Measurements from ENCODE around the gene MAGEF1. TPM values are rescaled to one million over a fixed set of nuclear protein-coding genes. Genes with fewer than 3 reads are reported as not detected.

MAGEF1 gene
- total RNA-seq, 2 donors from 2014 or later, result 7.4 to 7.8 TPM

DNA sequence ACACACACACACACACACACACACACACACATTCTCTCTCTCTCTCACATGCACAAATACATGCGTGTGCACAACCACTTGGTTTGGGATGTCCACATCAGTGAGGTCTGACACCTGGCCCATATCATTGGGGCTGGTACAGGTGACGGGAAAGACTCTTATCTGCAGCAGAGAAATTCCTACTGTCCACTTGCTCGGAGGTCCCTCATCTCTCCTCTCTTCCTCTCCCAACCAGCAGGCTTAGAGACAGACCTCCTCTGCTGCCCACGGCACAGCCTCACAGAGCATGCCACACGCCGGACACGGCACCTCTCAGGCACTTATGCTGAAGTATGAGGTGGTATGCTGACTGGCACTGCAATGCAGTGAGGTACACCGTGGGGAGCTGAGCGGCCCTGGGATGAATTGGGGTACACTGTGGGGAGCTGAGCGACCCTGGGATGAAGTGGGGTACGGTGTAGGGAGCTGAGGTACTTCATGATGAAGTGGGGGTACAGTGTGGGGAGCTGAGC is 41.7 kb downstream of the MAGEF1 start:
- H3K36me3 Mint-ChIP-seq, result no peaks in the 10 kb centered on the region
- H3K9me3 Mint-ChIP-seq, result no peaks in the 10 kb centered on the region
- no peak overlapping the region for H3K27ac Mint-ChIP-seq
- peak in 1 of 2 donors; percentile 22 for ATAC-seq
- H3K4me3 Mint-ChIP-seq, result no peak overlapping the region
- no peaks in the 10 kb centered on the region for H3K4me1 Mint-ChIP-seq (ENCODE audit: low read depth in 2 of 2)
- H3K27me3 Mint-ChIP-seq, result peaks cover 21 to 22% of the 10 kb centered on the region in 2 donors
- no peak for DNase-seq (ENCODE audit: low spot score)

DNA sequence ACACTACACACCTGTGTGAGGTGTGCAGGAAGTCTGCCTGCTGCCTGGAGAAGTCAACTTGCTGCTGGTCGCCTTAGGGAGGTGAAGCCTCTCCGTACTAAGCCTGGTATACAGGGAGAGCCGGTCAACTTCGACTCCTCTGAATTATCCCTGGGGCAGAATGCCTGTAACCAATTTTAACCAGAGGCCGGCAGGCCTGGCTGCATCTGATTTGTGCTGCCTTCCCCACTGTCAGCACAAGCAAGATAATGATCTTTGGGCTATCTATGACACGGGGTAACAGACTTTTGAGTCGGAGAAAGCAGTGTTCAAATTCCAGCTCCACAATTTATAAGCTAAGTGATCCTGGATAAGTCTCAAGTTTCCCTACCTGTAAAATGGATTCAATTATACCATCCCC is 42.3 kb downstream of the MAGEF1 start:
- no peaks in the 10 kb centered on the region for H3K4me1 Mint-ChIP-seq (ENCODE audit: low read depth in 2 of 2)
- peaks cover 19 to 21% of the 10 kb centered on the region in 2 donors for H3K27me3 Mint-ChIP-seq
- ATAC-seq, result peak in 1 of 2 donors; percentile 21

DNA sequence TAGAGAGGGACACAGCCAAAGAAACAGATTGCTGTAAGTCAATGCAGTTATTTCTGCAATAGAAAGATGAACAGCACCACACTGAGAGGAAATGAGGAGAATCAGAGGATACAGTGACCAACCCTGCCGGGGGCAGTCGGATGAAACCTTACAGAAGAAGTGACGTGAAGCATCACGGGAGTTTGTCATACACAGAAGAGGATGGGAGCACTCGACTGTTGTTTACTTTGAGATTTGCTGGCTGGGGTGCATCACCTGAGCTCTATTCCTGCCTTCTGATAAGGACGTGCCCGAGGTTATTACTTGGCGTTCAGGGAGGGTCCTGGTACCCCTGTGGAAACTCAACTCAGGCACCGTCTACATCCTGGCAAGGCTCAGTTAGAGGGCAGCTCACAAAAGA is 45.4 kb downstream of the MAGEF1 start:
- no peaks in the 10 kb centered on the region for H3K9me3 Mint-ChIP-seq
- ATAC-seq, result no peak
- no peak overlapping the region for H3K27ac Mint-ChIP-seq
- no peaks in the 10 kb centered on the region for H3K4me1 Mint-ChIP-seq (ENCODE audit: low read depth in 2 of 2)
- DNase-seq (ENCODE audit: low spot score), result no peak
- H3K4me3 Mint-ChIP-seq, result no peak overlapping the region
- peaks cover 19 to 21% of the 10 kb centered on the region in 2 donors for H3K27me3 Mint-ChIP-seq
- no peaks in the 10 kb centered on the region for H3K36me3 Mint-ChIP-seq

More for the DNA sequence above, 42.3 kb downstream of the MAGEF1 start:
- Mint-ChIP-seq H3K27ac (no peak overlapping the region), H3K4me3 (no peak overlapping the region), H3K9me3 (no peaks in the 10 kb centered on the region), H3K36me3 (no peaks in the 10 kb centered on the region)
- no peak for DNase-seq (ENCODE audit: low spot score)

DNA sequence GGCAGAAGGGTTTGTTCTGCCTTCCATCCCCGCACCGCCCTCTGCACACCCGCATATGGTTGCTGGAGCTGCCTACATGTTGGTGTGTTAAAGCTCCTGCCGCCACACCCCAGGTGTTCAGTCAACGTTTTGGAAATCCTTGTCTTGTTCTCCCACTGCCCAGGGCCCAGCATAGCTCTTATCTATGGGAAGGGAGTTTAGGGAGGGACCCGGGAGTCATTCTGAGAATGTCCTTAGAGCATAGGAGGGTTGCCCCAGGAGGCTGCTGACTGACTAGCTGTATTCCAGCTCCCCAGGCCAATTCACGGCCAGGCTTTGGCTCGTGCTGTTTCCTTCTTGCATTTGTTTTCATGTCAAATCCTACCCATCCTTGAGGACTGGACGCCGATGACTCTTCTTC is 46.8 kb downstream of the MAGEF1 start:
- DNase-seq (ENCODE audit: low spot score), result no peak
- ATAC-seq, result no peak
- H3K27ac Mint-ChIP-seq, result no peak overlapping the region
- H3K4me3 Mint-ChIP-seq, result no peak overlapping the region
- no peaks in the 10 kb centered on the region for H3K4me1 Mint-ChIP-seq (ENCODE audit: low read depth in 2 of 2)
- no peaks in the 10 kb centered on the region for H3K9me3 Mint-ChIP-seq
- no peaks in the 10 kb centered on the region for H3K36me3 Mint-ChIP-seq
- H3K27me3 Mint-ChIP-seq, result peaks cover 16 to 21% of the 10 kb centered on the region in 2 donors

DNA sequence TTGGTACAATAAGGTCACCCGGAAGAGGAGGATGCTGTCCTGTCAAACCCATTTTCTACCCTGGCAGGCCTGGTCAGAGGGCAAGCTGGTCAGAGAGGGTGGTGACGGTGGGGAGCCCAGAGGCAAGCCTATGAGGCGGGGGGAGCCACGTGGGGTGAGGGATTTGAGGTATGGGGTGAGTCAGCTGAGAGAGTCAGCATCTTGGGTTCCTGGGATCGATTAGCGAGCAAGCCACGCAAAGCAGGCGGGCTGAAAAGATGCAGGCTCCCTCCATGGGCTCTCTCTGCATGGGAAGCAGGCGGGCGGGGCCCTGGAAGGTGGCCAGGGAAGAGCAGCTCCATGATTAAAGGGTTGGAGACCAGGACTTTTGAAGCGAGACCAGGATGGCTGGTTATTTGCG is 48.1 kb downstream of the MAGEF1 start:
- no peak overlapping the region for H3K27ac Mint-ChIP-seq

DNA sequence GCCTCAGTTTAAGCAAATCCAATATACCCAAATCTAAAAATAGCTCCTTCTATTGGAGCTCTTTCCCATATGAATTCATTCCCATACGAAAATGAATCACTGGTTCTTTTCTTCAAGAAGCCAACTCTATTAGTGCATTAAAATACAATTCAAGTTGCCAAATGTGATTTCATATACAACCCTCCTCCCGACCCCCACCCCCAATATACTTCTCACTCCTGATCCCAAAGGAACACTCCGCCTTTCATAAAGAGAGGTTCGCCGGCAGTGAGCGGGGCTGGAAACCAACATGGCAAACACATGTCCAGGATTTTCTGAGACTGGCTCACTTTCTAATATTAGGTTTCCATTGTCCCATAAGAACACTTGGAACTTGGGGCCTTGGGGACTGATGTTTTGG is 48.5 kb downstream of the MAGEF1 start:
- H3K27me3 Mint-ChIP-seq, result peaks cover 13 to 21% of the 10 kb centered on the region in 2 donors
- no peaks in the 10 kb centered on the region for H3K9me3 Mint-ChIP-seq
- H3K27ac Mint-ChIP-seq, result no peak overlapping the region
- DNase-seq (ENCODE audit: low spot score) (no peak), ATAC-seq (no peak)
- no peak overlapping the region for H3K4me3 Mint-ChIP-seq
- no peaks in the 10 kb centered on the region for H3K36me3 Mint-ChIP-seq
- H3K4me1 Mint-ChIP-seq (ENCODE audit: low read depth in 2 of 2), result no peaks in the 10 kb centered on the region

More for the DNA sequence above, 48.1 kb downstream of the MAGEF1 start:
- ATAC-seq (no peak), DNase-seq (ENCODE audit: low spot score) (no peak)
- Mint-ChIP-seq H3K9me3 (no peaks in the 10 kb centered on the region), H3K4me1 (ENCODE audit: low read depth in 2 of 2) (no peaks in the 10 kb centered on the region), H3K36me3 (no peaks in the 10 kb centered on the region), H3K4me3 (no peak overlapping the region), H3K27me3 (peaks cover 13 to 21% of the 10 kb centered on the region in 2 donors)

DNA sequence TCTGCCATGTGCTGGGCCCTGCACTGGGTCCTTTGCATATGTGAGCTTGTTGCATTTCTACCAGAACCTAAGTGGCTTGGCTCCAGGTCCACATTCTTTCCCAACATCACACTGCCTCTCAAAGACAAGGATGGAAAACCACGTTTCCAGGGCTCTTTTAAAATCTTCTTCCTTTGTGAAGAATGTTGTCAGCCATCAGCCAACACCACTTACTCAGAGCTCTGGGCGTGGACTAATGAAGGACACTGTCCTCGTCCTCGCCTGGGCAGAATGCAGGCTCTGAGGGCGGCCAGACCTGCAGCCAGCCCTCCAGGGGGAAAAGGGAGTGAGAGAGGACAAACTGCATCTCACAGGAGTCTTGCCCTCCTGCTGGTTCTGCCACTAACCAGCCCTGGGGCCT is 49.7 kb downstream of the MAGEF1 start:
- no peak overlapping the region for H3K27ac Mint-ChIP-seq
- no peaks in the 10 kb centered on the region for H3K9me3 Mint-ChIP-seq

DNA sequence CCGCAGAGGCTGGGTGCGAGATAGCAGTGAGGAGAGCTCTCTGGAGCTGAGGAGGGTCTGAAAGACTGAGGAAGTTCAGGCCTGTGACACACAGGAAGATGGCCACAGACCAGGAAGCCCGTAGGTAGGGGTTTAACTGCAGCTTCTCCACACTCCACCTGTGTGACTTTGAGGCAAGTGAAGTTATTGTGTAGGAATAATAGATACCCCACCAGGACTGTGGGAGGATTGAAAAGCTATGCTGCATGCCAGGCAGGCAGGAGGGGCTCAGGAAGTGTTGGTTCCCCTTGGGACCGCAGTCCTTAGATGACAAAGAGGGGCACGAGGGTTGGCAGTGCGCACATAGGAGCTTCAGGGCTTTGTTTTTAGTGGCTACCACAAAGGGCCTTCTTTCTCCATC is 50.9 kb downstream of the MAGEF1 start:
- ATAC-seq (no peak), DNase-seq (ENCODE audit: low spot score) (no peak)
- no peaks in the 10 kb centered on the region for H3K9me3 Mint-ChIP-seq
- H3K27me3 Mint-ChIP-seq, result no peaks in the 10 kb centered on the region
- no peak overlapping the region for H3K4me3 Mint-ChIP-seq
- H3K36me3 Mint-ChIP-seq, result no peaks in the 10 kb centered on the region
- H3K4me1 Mint-ChIP-seq (ENCODE audit: low read depth in 2 of 2), result no peaks in the 10 kb centered on the region
- H3K27ac Mint-ChIP-seq, result peak overlapping the region in 1 of 2 donors; percentile 62

More for the DNA sequence above, 49.7 kb downstream of the MAGEF1 start:
- Mint-ChIP-seq H3K4me1 (ENCODE audit: low read depth in 2 of 2) (no peaks in the 10 kb centered on the region), H3K27me3 (peaks cover 8 to 12% of the 10 kb centered on the region in 2 donors), H3K36me3 (no peaks in the 10 kb centered on the region), H3K4me3 (no peak overlapping the region)
- ATAC-seq, result no peak
- no peak for DNase-seq (ENCODE audit: low spot score)

Other genes starting within 250 kb of the MAGEF1 start
- gene EPHB3, start 150.3 kb downstream of the MAGEF1 start, total RNA-seq, result not detected
- gene VPS8, start 100.1 kb upstream of the MAGEF1 start, total RNA-seq, result 10 to 100 TPM; 52.8 to 74.2 TPM

All from natural killer cell treated with Interleukin-12 subunit alpha and Interleukin-12 subunit beta and Interleukin-15 and Interleukin-18, amount 100 ng/mL, for 72 hours (primary cell).